RWPE2 (cell line): Measurements from ENCODE around the gene JCAD.
"Not testable (repeated sequence)": the region's sequence is repeated elsewhere in the genome, so short reads cannot be mapped to it uniquely, and the experiment has no call there.

Experiments
- ATAC-seq: fragments of 200-7000 bp; cut with Tn5 transposase; 3 replicates; pipeline ENCODE4 v1.9.1; 2021; ENCODE audit warnings: low read depth
- DNase-seq: peaks from one replicate; pipeline ENCODE4 v3.0.0-alpha.2; 2020; ENCODE audit warnings: low spot score
- H3K27ac ChIP-seq: fragments of 450-650 bp; 2 replicates; pipeline ENCODE4 v1.5.1; 2017; ENCODE audit warnings: mild to moderate bottlenecking; ENCODE audit not compliant: poor library complexity, severe bottlenecking
- H3K27me3 ChIP-seq: fragments of 250-450 bp; sonication (Bioruptor Pico); 2 replicates; pipeline ENCODE4 v1.5.1; 2021; ENCODE audit warnings: mild to moderate bottlenecking, moderate library complexity; ENCODE audit not compliant: insufficient read depth, poor library complexity, severe bottlenecking
- H3K36me3 ChIP-seq: fragments of 250-450 bp; sonication (Bioruptor Pico); 2 replicates; pipeline ENCODE4 v1.5.1; 2020; ENCODE audit warnings: low read depth, mild to moderate bottlenecking, moderate library complexity
- H3K4me1 ChIP-seq: fragments of 250-450 bp; sonication (Bioruptor Pico); 2 replicates; pipeline ENCODE4 v1.5.1; 2021; ENCODE audit warnings: mild to moderate bottlenecking, moderate library complexity; ENCODE audit not compliant: insufficient read depth, poor library complexity, severe bottlenecking
- H3K4me3 ChIP-seq: fragments of 250-450 bp; sonication (Bioruptor Pico); 2 replicates; pipeline ENCODE4 v1.5.1; 2021; ENCODE audit warnings: mild to moderate bottlenecking, moderate library complexity; ENCODE audit not compliant: severe bottlenecking
- H3K9me3 ChIP-seq: fragments of 250-450 bp; sonication (Bioruptor Pico); 2 replicates; pipeline ENCODE4 v1.5.1; 2021; ENCODE audit warnings: mild to moderate bottlenecking, moderate library complexity; ENCODE audit not compliant: severe bottlenecking
- TF ChIP-seq, protein P1 (sequence below): fragments of 450-650 bp; IDR thresholded peaks from one replicate; pipeline ENCODE4 v1.5.1; 2017; ENCODE audit warnings: mild to moderate bottlenecking, moderate library complexity; ENCODE audit not compliant: poor library complexity, severe bottlenecking

JCAD gene

DNA sequence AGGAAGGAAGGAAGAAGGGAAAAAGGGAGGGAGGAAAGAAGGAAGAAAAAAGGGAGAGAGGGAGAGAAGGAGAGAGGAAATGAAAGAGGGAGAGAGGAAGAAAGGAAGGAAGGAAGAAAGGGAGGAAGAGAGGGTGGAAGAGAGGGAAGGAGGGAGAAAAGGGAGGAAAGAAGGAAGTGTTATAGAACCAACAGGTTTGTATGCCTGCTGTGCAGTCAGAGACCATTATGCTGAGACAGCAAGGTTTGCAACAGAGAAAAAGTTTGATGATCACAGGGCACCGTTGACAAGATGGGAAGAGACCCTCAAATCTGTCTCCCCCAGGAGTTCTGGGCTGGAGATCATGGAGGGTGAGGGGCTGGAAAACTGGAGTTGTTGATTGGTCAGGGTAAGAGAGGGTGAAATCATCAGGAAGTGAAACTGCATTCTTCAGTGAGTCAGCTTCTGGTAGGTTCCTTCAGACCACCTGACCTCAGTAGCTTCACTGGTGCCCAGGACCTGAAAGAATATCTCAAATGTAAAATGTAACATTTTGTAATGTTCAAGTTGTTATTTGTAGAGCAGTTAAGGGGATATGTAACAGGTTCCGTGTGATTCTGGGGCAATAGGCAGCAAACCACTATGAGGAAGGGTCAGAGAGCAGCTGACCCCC, 76.3 kb downstream of the JCAD start:
- ATAC-seq (no peak), DNase-seq (no peak)
- Histone ChIP-seq H3K27me3 (no peaks in the 10 kb centered on the region), H3K4me1 (no peaks in the 10 kb centered on the region), H3K4me3 (no peak overlapping the region), H3K27ac (no peak overlapping the region), H3K36me3 (no peaks in the 10 kb centered on the region), H3K9me3 (no peaks in the 10 kb centered on the region)
- TF ChIP-seq, protein P1, sequence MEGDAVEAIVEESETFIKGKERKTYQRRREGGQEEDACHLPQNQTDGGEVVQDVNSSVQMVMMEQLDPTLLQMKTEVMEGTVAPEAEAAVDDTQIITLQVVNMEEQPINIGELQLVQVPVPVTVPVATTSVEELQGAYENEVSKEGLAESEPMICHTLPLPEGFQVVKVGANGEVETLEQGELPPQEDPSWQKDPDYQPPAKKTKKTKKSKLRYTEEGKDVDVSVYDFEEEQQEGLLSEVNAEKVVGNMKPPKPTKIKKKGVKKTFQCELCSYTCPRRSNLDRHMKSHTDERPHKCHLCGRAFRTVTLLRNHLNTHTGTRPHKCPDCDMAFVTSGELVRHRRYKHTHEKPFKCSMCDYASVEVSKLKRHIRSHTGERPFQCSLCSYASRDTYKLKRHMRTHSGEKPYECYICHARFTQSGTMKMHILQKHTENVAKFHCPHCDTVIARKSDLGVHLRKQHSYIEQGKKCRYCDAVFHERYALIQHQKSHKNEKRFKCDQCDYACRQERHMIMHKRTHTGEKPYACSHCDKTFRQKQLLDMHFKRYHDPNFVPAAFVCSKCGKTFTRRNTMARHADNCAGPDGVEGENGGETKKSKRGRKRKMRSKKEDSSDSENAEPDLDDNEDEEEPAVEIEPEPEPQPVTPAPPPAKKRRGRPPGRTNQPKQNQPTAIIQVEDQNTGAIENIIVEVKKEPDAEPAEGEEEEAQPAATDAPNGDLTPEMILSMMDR: no peak

DNA sequence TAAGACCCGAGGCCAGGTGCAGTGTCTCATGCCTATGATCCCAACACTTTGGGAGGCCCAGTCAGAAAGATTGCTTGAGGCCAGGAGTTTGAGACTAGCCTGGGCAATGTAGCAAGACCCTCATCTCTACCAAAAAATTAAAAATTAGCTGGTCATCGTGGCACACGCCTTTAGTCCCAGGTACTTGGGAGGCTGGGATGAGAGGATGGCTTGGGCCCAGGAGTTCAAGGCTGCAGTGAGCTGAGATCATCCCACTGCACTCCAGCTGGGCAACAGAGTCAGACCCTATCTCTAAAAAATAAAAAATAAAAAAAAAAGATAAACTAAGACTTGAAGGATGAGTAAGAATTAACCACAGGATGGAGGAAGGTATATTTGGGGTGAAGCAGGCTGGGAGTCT, 77.9 kb downstream of the JCAD start:
- Histone ChIP-seq H3K27ac (no peak overlapping the region), H3K36me3 (no peaks in the 10 kb centered on the region)
- TF ChIP-seq, protein P1: no peak

DNA sequence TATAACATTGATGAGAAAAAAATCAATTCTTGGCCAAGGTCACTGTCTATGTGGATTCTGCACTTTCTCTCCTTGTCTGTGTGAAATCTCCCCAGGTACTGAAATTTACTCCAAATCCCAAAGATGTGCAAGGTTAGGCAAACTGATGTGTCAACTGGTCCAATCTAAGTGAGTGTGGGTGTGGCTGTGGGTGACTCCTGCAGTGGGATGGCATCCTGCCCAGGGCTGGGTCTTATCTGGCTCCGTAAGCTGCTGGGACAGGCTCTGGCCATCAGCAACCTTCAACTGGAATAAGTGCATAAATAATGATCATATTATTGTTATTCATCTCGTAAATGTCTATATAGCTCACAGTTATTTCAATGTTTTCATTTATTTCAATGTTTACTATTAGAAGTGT, 79.3 kb downstream of the JCAD start:
- Histone ChIP-seq H3K9me3 (no peaks in the 10 kb centered on the region), H3K4me1 (no peaks in the 10 kb centered on the region), H3K36me3 (no peaks in the 10 kb centered on the region), H3K4me3 (no peak overlapping the region), H3K27ac (no peak overlapping the region), H3K27me3 (no peaks in the 10 kb centered on the region)
- TF ChIP-seq, protein P1: no peak
- DNase-seq (no peak), ATAC-seq (no peak)

More for the DNA sequence above, 77.9 kb downstream of the JCAD start:
- Histone ChIP-seq H3K9me3 (no peaks in the 10 kb centered on the region), H3K4me1 (no peaks in the 10 kb centered on the region), H3K4me3 (no peak overlapping the region), H3K27me3 (no peaks in the 10 kb centered on the region)
- ATAC-seq (no peak), DNase-seq (no peak)

DNA sequence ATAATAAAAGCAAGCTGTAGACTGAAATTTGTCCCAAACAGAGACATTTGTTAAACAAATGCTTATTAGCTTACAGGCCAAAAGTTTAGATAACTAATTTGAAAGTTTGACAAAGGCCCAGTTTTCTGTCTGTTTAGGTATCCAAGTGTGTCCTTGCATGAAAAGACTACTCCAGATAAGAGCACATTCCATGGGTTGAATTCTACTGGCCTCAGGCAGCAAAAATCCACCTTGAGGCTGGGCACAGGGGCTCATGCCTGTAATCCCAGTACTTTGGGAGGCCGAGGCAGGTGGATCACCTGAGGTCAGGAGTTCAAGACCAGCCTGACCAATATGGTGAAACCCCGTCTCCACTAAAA, 80.0 kb downstream of the JCAD start:
- not testable (repeated sequence) for H3K4me1 ChIP-seq, DNase-seq, H3K4me3 ChIP-seq, H3K9me3 ChIP-seq, H3K27ac ChIP-seq, H3K36me3 ChIP-seq, H3K27me3 ChIP-seq, ATAC-seq

DNA sequence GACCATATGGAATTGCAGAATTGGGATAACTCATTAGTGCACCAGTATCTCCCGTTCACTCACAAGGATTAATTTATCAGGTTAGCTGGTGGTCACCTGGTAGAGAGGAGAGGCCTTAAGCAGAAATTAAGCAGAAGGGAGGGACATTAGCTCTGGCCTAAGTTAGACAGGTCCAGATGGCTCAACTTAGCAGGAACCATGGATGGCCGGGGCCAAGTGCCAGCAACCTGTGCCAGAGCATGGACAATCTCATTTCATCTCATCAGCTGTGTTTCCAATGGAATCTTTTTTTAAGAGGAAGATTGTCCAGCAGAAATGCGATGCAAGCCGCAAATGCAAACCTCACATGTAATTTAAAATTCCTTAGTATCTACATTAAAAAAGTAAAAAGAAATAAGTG, 82.2 kb downstream of the JCAD start:
- no peaks in the 10 kb centered on the region for H3K36me3 ChIP-seq
- no peaks in the 10 kb centered on the region for H3K4me1 ChIP-seq
- no peaks in the 10 kb centered on the region for H3K9me3 ChIP-seq
- no peak overlapping the region for H3K4me3 ChIP-seq
- H3K27me3 ChIP-seq: no peaks in the 10 kb centered on the region
- no peak overlapping the region for H3K27ac ChIP-seq
- ATAC-seq (no peak), DNase-seq (no peak)
- TF ChIP-seq, protein P1: no peak
